Measurements from ENCODE around the gene RO60.
A peak's percentile ranks its signal among the peaks of the same experiment; 100 is the strongest.
"Not testable (repeated sequence)": the region's sequence is repeated elsewhere in the genome, so short reads cannot be mapped to it uniquely, and the experiment has no call there.

The RO60 gene

DNA sequence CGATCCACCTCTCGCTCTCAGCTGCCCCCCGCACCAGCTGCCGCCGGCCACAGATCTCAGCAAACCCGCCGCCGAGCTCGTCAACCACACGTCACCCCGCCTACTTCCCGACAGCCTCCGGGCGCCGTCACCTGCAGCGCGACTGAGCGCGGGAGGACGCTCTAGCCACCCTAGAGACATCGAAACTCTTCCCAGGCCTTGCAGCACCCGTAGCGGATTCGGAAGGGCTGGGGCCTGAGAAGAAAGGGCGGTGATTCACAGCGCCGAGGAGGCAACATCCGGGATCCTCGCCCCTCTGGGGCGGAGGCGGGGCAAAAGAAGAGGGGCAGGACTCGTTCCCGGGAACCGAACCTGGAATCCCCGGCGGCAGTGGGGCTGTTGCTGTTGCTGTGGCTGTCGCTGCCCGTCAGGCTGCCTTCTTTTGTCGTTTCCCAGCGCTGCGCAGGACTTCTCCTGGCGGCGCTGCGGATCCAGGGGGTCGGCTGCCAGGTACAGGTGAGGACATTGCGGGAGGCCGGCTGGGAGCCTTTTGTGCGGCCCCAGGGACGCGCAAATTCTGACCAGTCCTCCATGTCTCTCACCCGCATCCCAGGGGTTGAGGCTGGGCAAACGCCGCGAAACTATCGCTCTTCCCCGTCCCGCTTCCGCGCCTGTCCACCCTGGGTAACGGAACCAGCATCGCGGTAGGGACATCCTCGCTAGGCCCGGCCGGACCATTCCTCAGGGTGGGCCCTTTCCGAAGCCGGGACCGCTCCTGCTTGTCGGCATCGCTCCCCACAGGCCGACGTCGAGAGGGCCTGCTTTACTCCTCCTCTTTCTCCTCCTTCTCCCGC is at the start of gene RO60, which contains the start of gene UCHL5:
TSS of gene RO60 (plus strand) at position 331 of the 833 bp plus-strand sequence. CDS start 9,443 bp downstream, outside the sequence.
TSS of gene UCHL5 (minus strand) at position 79 of the 833 bp plus-strand sequence. CDS start 100 bp downstream, outside the sequence.
- peak within 1 kb of the TSS; percentile 99 for H3K9ac ChIP-seq (ENCODE audit: low read depth, low read length)
- peaks cover 7% of the 10 kb centered on the region for H3K4me1 ChIP-seq (ENCODE audit: insufficient read depth, low read length)
- no peaks in the 10 kb centered on the region for H3K9me3 ChIP-seq (ENCODE audit: control insufficient read depth, insufficient read depth, low read length)
- H3K36me3 ChIP-seq (ENCODE audit: insufficient read depth, low read length), result no peaks in the 10 kb centered on the region

DNA sequence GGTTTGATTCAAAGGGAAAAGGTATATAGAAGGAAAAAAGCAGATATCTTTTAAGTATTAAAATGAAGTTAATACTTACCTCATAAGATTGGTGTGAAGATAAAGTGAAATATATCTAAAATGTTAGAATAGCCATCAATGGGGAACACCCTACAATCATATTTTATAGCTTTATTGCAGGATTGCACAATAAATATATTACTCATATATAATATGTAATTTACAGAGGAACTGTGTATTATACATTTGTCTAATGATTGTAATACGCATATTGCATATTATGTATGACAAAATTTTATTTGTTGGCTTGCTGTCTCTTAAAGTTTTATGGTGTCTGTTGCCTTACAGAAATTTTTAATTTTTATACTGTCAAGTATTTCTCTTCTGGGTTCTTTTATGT is 48.0 kb upstream of the RO60 start:
- H3K4me1 ChIP-seq (ENCODE audit: insufficient read depth, low read length), result no peaks in the 10 kb centered on the region
- H3K9me3 ChIP-seq (ENCODE audit: control insufficient read depth, insufficient read depth, low read length), result no peaks in the 10 kb centered on the region
- no peaks in the 10 kb centered on the region; the same call in 1 of the 2 replicates for H3K36me3 ChIP-seq (ENCODE audit: insufficient read depth, low read length)
- H3K9ac ChIP-seq (ENCODE audit: low read depth, low read length), result no peak overlapping the region

DNA sequence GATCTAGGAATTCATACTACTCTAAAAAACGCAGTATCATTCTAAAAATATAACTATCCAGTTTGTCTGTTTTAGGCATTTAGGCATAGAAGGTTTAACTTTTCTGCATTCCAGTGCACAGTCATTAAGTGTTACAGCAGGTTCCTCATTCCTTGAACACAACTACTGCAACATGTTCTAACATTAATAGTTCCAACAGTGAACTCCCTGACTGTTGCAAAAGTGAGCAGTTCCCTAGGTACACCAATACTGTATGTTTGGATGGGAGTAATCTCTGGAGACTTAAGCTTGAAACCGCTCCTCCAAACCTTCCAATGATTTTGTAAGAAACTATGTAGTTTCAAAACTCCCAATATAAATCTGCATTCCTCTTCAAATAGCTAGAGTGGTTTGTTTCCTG is 46.4 kb upstream of the RO60 start:
- no peaks in the 10 kb centered on the region for H3K9me3 ChIP-seq (ENCODE audit: control insufficient read depth, insufficient read depth, low read length)
- H3K4me1 ChIP-seq (ENCODE audit: insufficient read depth, low read length), result no peaks in the 10 kb centered on the region
- H3K36me3 ChIP-seq (ENCODE audit: insufficient read depth, low read length), result no peaks in the 10 kb centered on the region
- no peak overlapping the region for H3K9ac ChIP-seq (ENCODE audit: low read depth, low read length)

DNA sequence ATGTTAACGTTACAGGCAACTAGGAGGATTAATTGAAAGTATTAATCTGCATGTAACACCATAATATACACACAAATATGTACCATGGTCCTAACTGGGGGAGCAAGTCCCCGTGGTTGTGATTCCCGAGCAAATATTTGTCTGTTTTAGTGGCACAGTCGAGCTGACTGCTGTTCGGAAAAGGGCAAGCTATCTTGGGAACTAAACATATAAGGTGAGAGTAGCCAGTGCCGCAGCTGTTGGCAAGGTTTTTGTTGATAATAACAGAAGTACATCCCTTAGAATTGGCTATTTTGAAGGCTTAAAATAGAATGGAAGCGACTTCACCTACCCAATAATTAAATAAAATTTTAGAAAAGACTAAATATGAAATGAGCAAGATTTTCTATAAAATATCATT is 45.7 kb upstream of the RO60 start:
- H3K4me1 ChIP-seq (ENCODE audit: insufficient read depth, low read length), result no peaks in the 10 kb centered on the region
- no peaks in the 10 kb centered on the region for H3K9me3 ChIP-seq (ENCODE audit: control insufficient read depth, insufficient read depth, low read length)
- no peaks in the 10 kb centered on the region for H3K36me3 ChIP-seq (ENCODE audit: insufficient read depth, low read length)
- no peak overlapping the region for H3K9ac ChIP-seq (ENCODE audit: low read depth, low read length)

DNA sequence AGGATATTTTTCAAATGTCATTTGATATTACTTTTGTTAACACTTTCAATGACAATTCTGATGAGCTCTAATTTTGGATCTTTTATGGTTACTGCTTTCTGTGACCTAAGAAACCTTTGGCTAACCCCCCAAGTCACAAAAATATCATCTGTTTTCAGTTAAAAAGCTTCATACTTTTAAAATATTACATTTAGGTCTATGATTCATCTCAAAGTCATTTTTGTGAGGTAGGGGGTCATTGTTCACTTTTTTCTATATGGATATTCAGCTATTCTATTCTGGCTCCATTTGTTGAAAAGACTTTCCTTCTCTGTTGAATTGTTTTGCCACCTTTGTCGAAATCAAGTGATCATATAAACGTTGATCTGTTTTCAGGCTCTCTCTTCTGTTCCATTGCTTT is 45.0 kb upstream of the RO60 start:
- no peaks in the 10 kb centered on the region for H3K36me3 ChIP-seq (ENCODE audit: insufficient read depth, low read length)
- H3K9ac ChIP-seq (ENCODE audit: low read depth, low read length), result no peak overlapping the region
- H3K4me1 ChIP-seq (ENCODE audit: insufficient read depth, low read length), result no peaks in the 10 kb centered on the region
- no peaks in the 10 kb centered on the region for H3K9me3 ChIP-seq (ENCODE audit: control insufficient read depth, insufficient read depth, low read length)

DNA sequence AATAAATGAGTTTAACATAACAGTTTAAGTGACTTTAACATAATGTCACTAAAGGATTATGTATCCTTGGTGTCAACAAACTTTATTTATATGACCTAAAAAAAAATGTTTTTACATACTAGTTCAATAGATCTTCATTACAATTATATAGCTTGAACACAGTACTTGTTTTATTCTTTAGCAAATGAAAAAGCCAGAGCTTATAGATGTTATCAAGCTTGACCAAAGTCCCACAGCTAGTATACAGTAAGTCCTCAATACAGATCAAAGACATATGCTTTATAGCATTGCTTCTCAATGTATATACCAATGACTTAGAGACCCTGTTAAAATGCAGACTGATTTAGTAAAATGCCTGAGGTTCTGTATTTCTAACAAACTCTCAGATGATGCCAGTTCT is 42.6 kb upstream of the RO60 start:
- Histone ChIP-seq H3K9me3 (ENCODE audit: control insufficient read depth, insufficient read depth, low read length) (no peaks in the 10 kb centered on the region), H3K9ac (ENCODE audit: low read depth, low read length) (no peak overlapping the region), H3K4me1 (ENCODE audit: insufficient read depth, low read length) (0 out of 2 replicates have a peak, but pooled peaks cover 4% of the 10 kb centered on the region), H3K36me3 (ENCODE audit: insufficient read depth, low read length) (no peaks in the 10 kb centered on the region)

DNA sequence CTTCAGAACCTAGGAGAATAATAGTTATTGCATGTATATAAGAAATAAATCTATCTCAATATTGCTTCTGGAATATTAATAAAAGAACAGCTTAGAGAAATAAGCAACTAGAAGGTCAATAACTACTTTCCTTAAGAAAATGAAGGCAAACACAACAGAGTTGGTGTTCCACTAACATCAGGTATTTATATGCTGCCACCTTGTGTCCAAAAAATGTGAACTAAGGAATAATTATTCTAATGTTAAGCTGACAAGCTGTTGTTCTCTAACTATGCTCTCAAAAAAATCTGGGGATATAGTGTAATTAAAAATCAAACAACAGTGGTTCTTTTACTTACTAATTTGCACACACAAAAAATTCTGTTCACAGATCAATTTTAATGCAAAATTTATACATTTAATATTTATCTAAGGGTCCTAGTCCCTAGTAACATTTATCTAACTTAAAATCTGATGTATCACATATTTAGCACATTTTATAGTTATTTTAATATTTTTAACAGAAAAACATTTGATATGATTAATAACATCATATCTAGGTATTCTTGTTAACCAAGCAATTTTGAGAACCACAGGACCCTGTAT is 39.9 kb upstream of the RO60 start:
- H3K9ac ChIP-seq (ENCODE audit: low read depth, low read length), result no peak overlapping the region
- 0 out of 2 replicates have a peak, but pooled peaks cover 10% of the 10 kb centered on the region for H3K4me1 ChIP-seq (ENCODE audit: insufficient read depth, low read length)
- H3K9me3 ChIP-seq (ENCODE audit: control insufficient read depth, insufficient read depth, low read length), result no peaks in the 10 kb centered on the region
- no peaks in the 10 kb centered on the region for H3K36me3 ChIP-seq (ENCODE audit: insufficient read depth, low read length)

DNA sequence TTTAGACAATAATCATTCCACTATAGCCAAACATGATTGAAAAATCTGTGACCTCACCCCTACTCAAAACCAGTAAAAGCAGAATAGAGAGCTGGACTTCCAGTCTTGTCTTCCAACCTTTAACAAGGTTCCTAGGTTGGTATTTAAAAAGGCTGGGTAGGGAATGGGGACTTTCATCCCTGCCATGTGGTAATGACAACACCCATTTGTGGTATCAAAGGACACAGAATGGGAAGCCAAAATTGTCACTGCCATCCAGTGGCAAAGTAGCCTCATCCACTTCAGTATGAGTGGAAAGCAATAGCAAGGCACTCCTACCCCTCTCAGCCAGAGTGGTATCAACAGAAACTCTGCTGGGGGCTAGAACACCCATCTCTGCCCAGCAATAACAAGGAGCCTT is 34.2 kb upstream of the RO60 start:
- Histone ChIP-seq H3K9me3 (ENCODE audit: control insufficient read depth, insufficient read depth, low read length) (no peaks in the 10 kb centered on the region), H3K36me3 (ENCODE audit: insufficient read depth, low read length) (no peaks in the 10 kb centered on the region), H3K9ac (ENCODE audit: low read depth, low read length) (no peak overlapping the region), H3K4me1 (ENCODE audit: insufficient read depth, low read length) (0 out of 2 replicates have a peak, but pooled peaks cover 10% of the 10 kb centered on the region)

DNA sequence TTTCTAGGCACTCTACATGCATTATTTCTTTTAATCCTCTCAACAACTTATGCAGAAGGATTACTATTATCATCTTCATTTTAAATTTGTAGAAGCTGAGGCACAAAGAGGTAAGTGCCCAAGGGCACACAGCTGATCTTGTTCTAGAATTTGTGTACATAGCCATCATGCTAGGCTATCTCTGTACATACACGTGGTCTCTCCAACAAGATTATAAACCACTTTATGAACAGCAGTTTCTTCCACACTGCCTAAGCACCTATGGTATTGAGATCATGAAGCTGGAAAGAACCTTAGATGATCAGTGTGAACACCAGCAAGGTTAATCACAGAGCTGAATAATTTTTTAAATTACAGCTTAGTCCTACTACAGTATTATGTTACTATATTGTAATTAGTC is 29.1 kb upstream of the RO60 start:
- Histone ChIP-seq H3K36me3 (ENCODE audit: insufficient read depth, low read length) (no peaks in the 10 kb centered on the region), H3K9ac (ENCODE audit: low read depth, low read length) (no peak overlapping the region), H3K9me3 (ENCODE audit: control insufficient read depth, insufficient read depth, low read length) (no peaks in the 10 kb centered on the region), H3K4me1 (ENCODE audit: insufficient read depth, low read length) (no peaks in the 10 kb centered on the region)

DNA sequence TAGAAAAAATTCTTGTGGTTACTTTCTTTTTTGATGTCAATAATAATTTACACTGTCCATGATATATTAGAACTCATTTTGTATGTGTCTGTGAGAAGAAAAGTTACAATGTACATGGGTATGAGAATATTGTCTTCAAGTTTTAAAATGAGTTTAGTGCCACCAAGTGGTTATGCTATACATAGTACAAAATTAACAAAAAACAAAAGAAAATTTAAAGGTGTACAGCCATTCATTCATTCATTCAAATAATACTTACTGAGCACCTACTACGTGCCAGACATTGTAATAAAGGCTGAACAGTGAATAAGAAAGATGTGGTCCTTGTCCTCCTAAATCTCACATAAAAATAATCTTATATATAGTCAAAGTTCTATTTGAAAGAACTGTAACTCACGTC is 28.0 kb upstream of the RO60 start:
- no peaks in the 10 kb centered on the region for H3K9me3 ChIP-seq (ENCODE audit: control insufficient read depth, insufficient read depth, low read length)
- H3K9ac ChIP-seq (ENCODE audit: low read depth, low read length), result no peak overlapping the region
- H3K4me1 ChIP-seq (ENCODE audit: insufficient read depth, low read length), result no peaks in the 10 kb centered on the region
- H3K36me3 ChIP-seq (ENCODE audit: insufficient read depth, low read length), result no peaks in the 10 kb centered on the region

DNA sequence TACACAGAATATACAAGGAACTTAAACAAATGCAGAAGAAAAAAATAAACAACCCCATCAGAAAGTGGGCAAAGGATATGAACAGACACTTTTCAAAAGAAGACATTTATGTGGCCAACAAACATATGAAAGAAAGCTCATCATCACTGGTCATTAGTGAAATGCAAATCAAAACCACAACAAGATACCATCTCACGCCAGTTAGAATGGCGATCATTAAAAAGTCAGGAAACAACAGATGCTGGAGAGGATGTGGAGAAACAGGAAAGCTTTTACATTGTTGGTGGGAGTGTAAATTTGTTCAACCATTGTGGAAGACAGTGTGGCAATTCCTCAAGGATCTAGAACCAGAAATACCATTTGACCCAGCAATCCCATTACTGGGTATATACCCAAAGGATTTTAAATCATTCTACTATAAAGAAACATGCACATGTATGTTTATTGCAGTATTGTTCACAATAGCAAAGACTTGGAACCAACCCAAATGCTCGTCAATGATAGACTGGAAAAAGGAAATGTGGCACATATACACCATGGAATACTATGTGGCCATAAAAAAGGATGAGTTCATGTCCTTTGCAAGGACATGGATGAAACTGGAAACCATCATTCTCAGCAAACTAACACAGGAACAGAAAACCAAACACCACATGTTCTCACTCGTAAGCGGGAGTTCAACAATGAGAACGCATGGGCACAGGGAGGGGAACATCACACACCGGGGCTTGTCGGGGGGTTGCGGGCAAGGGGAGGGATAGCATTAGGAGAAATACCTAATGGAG is 26.6 kb upstream of the RO60 start:
- H3K36me3 ChIP-seq (ENCODE audit: insufficient read depth, low read length); H3K9ac ChIP-seq (ENCODE audit: low read depth, low read length); H3K4me1 ChIP-seq (ENCODE audit: insufficient read depth, low read length); H3K9me3 ChIP-seq (ENCODE audit: control insufficient read depth, insufficient read depth, low read length): not testable (repeated sequence)

DNA sequence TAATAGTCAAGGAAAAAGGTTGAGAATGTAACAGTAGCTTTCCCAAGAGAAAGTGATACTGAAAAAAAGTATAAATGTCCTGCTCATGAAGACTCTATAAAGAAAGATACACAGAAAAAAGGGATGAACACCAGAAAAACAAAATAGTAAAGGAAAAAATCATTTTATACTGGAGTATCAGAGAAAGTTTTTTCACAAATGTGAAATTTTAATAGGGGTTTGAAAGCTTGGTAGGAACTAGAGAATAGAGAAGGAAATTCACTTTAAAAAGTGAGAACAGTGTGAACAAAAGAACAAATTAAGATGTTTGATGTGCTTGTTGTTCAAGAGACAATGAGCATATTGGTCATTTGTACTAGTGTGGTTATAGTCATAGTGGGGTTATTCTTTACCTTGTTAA is 25.8 kb upstream of the RO60 start:
- no peaks in the 10 kb centered on the region for H3K9me3 ChIP-seq (ENCODE audit: control insufficient read depth, insufficient read depth, low read length)
- no peaks in the 10 kb centered on the region for H3K36me3 ChIP-seq (ENCODE audit: insufficient read depth, low read length)
- no peaks in the 10 kb centered on the region for H3K4me1 ChIP-seq (ENCODE audit: insufficient read depth, low read length)
- H3K9ac ChIP-seq (ENCODE audit: low read depth, low read length), result no peak overlapping the region

DNA sequence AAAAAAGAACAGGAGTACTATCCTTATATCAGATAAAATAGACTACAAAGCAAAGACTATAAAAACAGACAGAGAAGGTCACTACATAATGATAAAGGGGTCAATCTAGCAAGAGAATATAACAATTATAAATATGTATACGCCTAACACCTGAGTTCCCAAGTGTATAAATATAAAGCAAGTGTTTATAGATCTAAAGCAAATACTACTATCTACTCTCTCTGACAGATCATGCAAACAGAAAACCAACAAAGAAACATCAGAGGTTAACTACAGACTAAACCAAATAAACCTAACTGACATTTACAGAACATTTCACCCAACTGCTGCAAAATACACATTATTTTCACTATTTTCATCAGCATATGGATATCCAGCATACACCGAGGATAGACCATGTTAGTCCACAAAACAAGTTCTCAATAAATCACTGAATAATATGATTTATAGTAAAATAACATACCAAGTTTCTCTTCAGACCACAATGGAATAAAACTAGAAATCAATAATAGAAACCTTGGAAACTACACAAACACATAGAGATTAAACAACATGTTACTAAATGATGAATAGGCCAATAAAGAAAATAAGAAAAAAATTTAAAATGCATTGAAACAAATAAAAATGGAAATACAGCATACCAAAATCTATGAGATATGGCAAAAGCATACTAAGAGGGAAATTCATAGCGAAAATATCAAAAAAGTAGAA is 22.9 kb upstream of the RO60 start:
- no peak overlapping the region for H3K9ac ChIP-seq (ENCODE audit: low read depth, low read length)
- H3K36me3 ChIP-seq (ENCODE audit: insufficient read depth, low read length), result no peaks in the 10 kb centered on the region
- H3K4me1 ChIP-seq (ENCODE audit: insufficient read depth, low read length), result peaks cover 3% of the 10 kb centered on the region; the same call in 1 of the 2 replicates
- no peaks in the 10 kb centered on the region for H3K9me3 ChIP-seq (ENCODE audit: control insufficient read depth, insufficient read depth, low read length)

DNA sequence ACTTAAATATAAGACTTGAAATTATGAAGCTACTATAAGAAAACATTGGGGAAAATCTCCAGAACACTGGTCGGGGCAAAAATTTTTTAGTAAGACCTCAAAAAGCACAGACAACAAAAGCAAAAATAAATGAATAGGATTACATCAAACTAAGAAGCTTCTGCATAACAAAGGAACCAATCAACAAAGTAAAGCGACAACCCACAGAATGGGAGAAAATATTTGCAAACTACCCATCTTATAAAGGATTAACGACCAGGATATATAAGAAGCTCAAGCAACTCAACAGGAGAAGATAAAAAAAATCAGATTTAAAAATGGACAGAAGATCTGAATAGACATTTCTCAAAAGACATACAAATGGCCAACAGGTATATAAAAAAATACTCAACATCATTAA is 19.4 kb upstream of the RO60 start:
- Histone ChIP-seq H3K9ac (ENCODE audit: low read depth, low read length) (no peak overlapping the region), H3K4me1 (ENCODE audit: insufficient read depth, low read length) (peaks cover 3% of the 10 kb centered on the region; the same call in 1 of the 2 replicates), H3K36me3 (ENCODE audit: insufficient read depth, low read length) (peaks cover 10% of the 10 kb centered on the region), H3K9me3 (ENCODE audit: control insufficient read depth, insufficient read depth, low read length) (no peaks in the 10 kb centered on the region)

Data from ES-I3 (cell line).